Measurements from ENCODE around the gene C1QTNF7.

DNA sequence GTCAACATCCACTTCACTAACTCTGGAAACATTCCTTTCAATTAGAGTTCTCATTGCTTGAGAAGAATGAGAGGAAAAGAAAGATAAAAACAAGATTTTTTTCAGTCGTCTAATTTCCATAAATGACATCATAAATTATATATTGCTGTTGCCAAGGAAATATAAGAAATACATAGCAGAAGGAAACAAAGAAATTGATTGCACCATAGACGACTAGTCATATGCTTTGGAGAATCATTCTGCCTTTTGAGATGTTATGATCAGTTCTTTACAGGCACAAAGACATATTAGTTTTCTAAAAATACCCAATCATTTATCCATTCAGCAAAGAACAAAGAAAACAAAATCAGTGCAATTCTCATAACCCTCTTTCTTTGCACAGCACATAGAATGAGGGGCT is 672 bp upstream of the C1QTNF7 start:
- TF ChIP-seq POLR2A (IDR thresholded peaks at IDR 0.05) (no peak), POLR2AphosphoS5 (IDR thresholded peaks at IDR 0.05) (no peak)
- TF ChIP-seq, protein P1, sequence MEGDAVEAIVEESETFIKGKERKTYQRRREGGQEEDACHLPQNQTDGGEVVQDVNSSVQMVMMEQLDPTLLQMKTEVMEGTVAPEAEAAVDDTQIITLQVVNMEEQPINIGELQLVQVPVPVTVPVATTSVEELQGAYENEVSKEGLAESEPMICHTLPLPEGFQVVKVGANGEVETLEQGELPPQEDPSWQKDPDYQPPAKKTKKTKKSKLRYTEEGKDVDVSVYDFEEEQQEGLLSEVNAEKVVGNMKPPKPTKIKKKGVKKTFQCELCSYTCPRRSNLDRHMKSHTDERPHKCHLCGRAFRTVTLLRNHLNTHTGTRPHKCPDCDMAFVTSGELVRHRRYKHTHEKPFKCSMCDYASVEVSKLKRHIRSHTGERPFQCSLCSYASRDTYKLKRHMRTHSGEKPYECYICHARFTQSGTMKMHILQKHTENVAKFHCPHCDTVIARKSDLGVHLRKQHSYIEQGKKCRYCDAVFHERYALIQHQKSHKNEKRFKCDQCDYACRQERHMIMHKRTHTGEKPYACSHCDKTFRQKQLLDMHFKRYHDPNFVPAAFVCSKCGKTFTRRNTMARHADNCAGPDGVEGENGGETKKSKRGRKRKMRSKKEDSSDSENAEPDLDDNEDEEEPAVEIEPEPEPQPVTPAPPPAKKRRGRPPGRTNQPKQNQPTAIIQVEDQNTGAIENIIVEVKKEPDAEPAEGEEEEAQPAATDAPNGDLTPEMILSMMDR (IDR thresholded peaks at IDR 0.05): no peak
